RCC 7860 (cell line): ENCODE results near the gene PGAP2.
"Not testable (repeated sequence)": the region's sequence is repeated elsewhere in the genome, so short reads cannot be mapped to it uniquely, and the experiment has no call there.

Experiments
- DNase-seq: peaks from one replicate; pipeline ENCODE4 v3.0.0-alpha.2; 2015; ENCODE audit warnings: low spot score
- FAIRE-seq: peaks from 2 replicates; lab custom pipeline; 2012; peaks lifted over from hg19 to GRCh38; lab: Jason Lieb, UNC

Gene PGAP2

GRCh38 chr11:3854977-3855807, 46.8 kb downstream of the PGAP2 start, which contains the start of gene STIM1:
Gene STIM1 (plus strand): TSS chr11:3855664. CDS start chr11:3856271, 607 bp downstream.
- FAIRE-seq = no peak
- DNase-seq = peak; percentile 77

GRCh38 chr11:3855808-3856491, 47.6 kb downstream of the PGAP2 start:
- FAIRE-seq = no peak
- peak; percentile 28 for DNase-seq

DNA sequence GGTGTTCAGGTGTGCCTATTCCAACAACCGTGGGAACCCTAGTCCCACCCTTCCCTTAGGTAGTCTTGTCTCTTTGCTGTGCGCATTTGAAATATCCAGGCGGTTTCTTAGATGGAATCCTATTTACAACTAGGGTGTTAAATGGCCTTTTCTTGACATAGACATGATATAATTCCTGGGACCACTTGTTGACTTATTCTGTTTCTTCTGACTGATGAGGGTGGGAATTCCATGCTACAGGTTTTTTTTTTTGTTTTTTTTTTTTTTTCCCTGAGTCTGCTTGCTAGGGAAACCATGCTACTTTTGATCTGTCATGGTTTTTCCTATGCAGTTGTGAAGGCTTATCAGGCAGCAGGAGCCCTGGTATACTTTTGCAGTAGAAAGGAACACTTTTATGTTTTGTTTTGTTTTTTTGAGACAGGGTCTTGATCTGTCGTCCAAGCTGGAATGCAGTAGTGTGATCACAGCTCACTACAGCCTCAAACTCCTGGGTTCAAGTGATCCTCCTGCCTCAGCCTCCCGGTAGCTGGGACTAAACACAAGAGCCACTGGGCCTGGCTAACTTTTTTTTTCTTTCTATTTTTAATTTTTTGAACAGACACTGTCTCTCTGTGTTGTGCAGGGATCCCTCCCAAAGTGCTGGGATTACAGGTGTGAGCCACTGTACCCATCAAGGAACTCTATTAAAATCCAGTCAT, 48.6 kb downstream of the PGAP2 start:
- FAIRE-seq (no peak), DNase-seq (no peak)

DNA sequence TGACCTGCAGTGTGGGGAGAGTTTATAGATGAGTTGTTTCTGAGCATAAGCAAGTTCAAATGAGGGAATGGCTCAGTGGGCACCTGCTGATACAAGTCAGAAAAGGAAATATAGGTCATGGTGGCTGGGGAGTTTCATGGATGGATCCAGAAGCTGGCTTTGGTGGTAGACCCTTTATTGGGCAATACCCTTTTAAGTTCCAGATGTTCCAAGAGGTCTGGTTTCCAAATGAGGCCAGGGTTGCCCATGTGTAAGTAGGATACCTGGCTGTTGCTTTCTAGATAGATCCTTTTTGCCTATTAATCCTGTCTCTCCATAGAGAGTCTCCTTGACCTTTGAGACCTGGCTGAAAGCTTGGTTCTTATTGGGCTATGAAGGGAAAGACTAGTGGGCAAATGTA, 49.3 kb downstream of the PGAP2 start:
- DNase-seq = no peak
- FAIRE-seq = no peak

GRCh38 chr11:3859373-3859881, 51.1 kb downstream of the PGAP2 start:
- no peak for FAIRE-seq
- no peak for DNase-seq

DNA sequence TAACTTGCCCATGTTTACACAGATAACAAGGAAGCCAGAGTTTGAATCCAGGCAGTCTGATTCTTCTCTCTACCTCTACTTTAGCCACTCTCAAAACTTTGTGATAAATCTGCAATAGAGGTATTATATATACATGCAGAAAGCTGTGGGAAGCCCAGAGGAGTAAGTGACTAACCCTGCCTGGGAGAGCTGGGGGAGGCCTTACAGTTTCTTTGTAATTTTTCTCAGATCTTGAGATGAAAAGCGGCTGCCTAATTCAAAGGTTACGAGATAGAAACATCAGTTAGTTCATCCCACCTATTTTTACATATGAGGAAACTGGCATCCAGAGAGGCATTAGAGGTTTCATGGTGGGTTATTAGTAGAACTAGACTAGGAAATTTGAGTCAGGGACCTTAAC, 52.0 kb downstream of the PGAP2 start:
- DNase-seq (no peak), FAIRE-seq (no peak)

- DNase-seq, FAIRE-seq: not testable (repeated sequence)
Measured at GRCh38 chr11:3860898-3861393, 52.6 kb downstream of the PGAP2 start.

GRCh38 chr11:3861683-3862082, 53.3 kb downstream of the PGAP2 start:
- no peak for FAIRE-seq
- DNase-seq = no peak

- no peak for FAIRE-seq
- peak; percentile 18 for DNase-seq
Measured at GRCh38 chr11:3865388-3866193, 57.2 kb downstream of the PGAP2 start.

DNA sequence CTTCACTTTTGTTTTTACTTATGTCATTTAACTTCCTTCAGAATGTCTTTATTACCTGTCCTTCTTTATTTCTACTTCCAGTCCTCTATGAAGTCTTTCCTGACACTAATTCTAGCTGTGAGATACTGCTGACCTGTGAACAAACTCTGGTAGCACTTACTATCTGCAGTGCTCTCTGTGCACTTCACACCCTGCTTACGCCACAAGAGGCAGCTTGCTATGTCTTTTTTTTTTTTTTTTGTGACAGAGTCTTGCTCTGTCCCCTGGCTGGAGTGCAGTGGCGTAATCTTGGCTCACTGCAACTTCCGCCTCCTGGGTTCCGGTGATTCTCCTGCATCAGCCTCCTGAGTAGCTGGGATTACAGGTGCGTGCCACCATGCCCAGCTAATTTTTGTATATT, 57.8 kb downstream of the PGAP2 start:
- FAIRE-seq = no peak
- DNase-seq = no peak

DNA sequence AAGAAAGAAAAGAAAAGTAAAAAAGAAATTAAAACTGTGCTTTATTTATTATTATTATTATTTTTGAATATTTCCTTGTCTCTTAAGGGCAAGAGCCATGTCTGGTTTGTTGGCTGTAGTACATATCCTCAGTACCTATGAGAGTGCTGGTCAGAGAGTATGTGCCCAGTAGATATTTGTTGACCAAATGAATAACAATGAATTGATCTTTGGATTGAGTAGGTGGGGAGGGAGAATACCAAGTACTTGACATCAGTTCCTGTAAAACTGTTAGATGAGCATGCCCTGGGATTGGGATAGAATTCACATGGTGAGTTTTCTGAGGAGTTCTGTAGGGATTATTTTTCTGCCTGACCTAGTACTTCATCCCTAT, 58.5 kb downstream of the PGAP2 start:
- DNase-seq (no peak), FAIRE-seq (no peak)

- FAIRE-seq (no peak), DNase-seq (no peak)
Measured at GRCh38 chr11:3867209-3868091, 59.1 kb downstream of the PGAP2 start.

GRCh38 chr11:3873712-3874349, 65.5 kb downstream of the PGAP2 start:
- FAIRE-seq = no peak
- DNase-seq = no peak
